Activated CD4-positive, alpha-beta T cell treated with anti-CD3 and anti-CD28 coated beads, Interleukin-2, amount 50 U/mL, for 4 hours (primary cell): ENCODE data around the gene SF3B5.
A peak's percentile ranks its signal among the peaks of the same experiment; 100 is the strongest.
"Not testable (repeated sequence)": the region's sequence is repeated elsewhere in the genome, so short reads cannot be mapped to it uniquely, and the experiment has no call there.

Experiments
- DNase-seq, 2 experiments: peaks; one replicate each; pipeline ENCODE4 v3.0.0-alpha.2; 2020

Gene SF3B5

DNA sequence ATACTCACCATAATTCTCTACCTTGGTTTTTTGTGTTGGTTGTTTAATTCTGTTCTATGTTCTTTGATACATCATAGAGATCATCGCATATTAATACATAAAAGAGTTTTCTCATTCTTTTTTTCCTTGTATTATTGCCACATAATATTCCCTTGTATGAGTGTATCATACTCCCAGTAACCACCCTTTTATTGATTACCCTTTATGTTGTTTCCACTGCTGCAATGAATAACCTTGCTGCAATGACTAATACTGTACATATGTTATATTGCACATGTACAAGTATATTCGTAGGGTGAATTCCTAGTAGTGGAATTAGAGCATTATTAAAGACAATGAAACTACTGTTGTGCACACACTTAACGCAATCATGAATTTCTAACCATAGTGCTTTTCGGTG, 9.1 kb upstream of the SF3B5 start:
- DNase-seq, result no peak

DNA sequence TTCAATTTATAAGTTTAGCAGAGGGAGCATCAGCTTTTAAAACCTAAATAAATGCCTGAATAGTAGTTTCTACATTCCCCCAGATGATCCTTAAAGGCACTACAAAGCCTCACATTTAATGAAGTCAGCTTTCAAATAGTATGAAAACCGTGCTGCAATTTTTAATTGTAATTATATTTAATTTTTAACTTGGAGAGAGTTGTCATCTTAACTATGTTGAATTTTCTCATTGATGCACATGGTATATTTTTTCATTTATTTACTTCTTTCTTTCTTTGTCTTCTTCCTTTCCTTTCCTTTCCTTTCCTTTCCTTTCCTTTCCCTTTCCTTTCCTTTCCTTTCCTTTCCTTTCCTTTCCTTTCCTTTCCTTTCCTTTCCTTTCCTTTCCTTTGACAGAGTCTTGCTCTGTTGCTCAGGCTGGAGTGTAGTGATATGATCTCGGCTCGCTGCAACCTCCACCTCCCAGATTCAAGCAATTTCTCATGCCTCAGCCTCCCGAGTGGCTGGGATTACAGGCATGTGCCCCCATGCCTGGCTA, 7.7 kb upstream of the SF3B5 start:
- DNase-seq, result no peak

DNA sequence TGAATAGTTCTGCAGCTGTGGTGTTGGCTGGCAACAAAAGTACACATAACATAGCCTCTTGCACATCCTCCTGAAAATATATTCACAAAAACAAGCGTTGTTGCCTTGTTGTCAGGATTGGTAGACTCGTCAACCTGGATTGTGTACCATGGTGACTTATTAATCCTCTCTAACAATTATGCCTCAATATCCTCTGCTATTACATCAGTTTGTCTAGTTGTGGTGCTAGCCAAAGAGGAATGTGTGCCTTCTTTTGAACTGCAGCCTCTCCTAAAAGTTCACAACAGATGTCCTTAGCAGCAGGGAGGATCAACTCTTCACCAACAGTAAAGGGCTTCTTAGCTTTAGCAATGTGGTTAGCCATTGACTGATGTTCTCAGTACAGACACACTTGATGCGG, 3.6 kb upstream of the SF3B5 start:
- DNase-seq, result no peak

DNA sequence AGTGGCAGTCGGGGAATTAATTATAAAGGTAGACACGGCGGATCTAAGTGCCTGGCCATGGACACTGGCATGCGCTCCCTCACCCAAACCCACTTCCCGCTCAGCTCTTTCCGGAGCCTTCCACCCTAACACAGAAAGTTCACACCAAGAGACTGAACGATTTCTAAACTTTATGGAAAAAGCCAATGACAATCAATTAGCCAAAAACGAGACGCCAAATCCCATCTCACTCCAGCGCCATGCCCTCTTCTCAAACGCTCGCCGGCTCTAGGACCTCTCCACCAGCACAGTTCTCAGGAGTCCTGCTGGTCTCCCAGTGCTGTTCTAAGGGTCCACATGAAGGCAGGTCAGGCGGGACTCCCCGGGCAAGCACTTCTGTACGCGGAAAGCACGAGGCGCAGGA, 641 bp downstream of the SF3B5 start:
- no peak for DNase-seq

DNA sequence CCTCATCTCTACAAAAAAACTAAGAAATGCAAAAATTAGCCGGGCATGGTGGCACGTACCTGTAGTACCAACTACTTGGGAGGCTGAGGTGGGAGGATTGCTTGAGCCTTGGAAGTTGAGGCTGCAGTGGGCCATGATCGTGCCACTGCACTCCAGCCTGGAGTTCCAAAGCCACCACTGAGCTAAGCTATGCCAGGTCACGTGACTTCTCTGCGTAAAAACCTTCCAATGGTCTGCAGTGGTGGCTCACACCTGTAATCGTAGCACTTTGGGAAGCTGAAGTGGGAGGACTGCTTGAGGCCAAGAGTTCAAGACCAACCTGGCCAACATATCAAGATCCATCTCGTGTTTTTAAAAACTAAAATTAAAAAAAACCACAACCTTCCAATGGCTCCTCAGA, 1.7 kb downstream of the SF3B5 start:
- DNase-seq, result no peak

DNA sequence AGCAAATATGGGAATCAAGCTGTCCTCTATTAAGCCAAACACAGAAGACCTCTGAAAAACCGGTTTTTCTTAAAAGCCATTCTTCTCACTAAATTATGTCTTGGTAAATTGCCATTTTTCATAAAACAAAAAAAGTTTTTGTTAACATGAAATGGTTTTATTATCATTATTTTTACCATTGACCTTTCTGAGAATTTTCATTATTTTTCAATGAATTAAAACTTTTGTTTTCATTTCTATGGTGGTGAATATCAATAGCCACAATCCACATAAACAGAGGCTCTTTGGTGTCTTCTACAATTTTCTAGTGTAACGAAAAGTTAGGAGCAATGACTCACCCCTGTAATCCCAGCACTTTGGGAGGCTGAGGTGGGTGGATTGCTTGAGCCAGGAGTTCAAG, 2.1 kb downstream of the SF3B5 start:
- no peak for DNase-seq

DNA sequence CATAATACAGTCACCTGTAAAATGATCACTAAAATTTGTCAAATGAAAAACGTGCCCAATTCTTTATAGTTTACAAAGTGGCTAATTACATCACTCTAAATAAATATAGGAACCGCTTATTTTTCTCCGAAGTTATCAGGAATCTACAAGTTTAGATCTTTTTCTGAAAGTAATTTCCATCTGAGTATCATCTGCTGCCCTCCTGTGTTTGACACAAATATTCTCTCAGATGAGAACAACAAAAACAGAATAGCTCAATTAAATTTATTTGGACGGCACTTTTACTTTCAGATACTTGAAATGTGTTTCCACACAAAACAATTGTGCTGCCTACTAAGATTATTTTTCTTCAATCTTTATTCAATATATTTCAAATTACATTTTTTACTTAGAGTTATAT, 5.0 kb downstream of the SF3B5 start:
- DNase-seq, result no peak

DNA sequence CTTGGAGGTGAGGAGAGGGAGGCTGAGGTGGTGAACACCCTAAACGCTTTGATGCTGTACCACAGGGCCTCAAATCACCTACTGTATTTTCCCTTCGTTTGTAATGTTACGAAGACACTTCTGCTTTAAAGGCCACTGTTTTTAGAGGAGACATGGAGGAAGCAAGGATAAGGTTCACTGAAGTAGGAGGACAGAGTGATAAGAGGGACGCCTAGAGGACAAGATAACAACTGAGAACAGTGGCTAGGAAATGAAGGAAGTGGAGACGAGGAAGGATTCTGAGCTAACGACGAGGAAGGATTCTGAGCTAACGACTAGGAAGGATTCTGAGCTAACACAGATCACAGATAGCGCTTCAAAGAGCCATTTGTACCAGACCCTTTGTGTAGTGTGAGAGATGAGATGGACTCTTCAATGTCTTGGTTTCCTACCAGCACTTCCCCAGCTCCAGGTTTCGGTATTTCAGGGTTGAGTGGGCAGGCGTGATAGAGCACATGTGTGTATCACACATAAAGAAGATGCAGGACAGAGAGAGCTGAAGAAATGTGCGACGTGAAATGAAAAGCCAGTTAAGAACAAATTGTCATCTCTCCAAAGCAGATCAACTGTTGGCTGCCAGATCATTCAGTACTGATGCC, 7.5 kb downstream of the SF3B5 start:
- DNase-seq, result no peak

DNA sequence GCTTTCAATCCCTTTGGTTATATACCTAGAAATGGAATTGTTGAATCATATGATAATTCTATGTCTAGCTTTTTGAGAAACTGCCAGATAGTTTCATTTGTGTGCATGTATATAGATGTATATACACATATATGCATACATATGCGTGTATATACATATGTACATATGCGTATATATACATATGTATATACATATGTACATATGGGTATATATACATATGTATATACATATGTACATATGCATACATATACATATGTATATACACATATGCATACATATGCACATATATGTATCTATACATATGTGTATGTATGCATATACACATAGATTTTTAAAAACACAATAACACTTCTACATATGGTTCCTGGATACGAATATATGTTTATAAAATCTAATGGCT, 8.4 kb downstream of the SF3B5 start:
- DNase-seq, result no peak

DNA sequence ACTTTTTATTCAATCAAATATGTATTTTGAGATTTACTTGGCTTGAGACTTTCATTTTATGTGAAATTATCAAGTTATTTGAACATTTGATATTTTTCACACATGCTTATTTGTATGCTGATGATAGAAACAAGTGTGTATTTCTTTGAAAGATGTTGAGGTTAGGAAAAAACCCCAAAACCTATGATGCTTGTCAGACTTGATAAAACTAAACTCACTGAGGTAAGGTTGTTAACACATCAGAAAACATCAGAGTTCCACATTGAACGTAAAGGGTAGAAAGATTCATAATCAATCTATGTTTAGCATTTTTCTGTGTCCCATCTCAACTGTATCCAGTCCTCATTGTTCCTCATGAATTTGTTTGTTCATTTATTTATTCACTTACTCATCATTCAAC, 12.2 kb downstream of the SF3B5 start:
- DNase-seq, result no peak

DNA sequence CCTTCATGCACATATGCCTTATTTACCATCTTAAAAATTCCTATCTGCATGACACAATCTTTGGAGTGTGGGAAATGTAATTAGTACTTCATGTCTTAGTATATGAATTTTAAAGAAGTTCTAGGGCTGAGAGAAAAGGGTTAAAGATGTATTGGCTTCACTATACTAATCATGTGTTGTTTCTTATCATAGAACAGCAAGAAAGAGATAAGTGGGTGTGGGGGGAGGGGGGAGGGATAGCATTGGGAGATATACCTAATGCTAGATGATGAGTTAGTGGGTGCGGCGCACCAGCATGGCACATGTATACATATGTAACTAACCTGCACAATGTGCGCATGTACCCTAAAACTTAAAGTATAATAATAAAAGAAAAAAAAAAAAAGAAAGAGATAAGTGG, 13.0 kb downstream of the SF3B5 start:
- not testable (repeated sequence) for DNase-seq

DNA sequence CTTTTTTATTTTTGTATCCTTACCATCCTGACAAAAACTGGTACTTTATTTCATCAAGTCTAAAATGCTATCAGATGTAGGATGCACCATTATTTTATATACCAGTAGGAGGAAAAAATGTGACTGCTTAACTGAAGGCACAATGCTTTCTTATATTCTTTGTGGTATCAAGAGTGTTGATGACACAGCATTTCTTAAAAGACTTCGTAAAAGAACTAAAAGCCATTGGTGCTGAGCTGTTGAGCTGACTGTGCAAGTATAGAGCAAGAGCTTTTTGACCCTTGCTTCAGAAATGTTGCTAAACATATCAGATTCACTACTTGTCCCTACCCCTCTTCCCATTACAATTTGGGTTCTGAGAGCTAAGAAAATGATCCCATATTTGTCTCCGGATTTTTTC, 17.5 kb downstream of the SF3B5 start:
- no peak for DNase-seq

DNA sequence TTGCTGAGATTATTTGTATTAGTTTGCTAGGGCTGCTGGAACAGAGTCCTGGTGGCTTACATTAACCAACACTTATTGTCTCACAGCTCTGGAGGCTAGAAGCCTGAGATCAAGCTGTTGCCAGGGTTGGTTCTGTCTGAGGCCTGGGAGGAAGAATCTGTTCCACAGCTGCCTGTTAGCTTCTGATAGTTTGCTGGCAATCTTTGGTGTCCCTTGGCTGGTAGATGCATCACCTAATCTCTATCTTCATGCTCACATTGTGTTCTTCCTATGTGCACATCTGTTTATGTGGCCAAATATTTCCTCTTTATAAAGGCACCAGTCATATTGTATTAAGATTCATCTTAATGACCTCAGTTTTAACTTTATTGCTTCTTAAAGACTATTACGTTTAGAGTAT, 19.5 kb downstream of the SF3B5 start:
- DNase-seq, result no peak

DNA sequence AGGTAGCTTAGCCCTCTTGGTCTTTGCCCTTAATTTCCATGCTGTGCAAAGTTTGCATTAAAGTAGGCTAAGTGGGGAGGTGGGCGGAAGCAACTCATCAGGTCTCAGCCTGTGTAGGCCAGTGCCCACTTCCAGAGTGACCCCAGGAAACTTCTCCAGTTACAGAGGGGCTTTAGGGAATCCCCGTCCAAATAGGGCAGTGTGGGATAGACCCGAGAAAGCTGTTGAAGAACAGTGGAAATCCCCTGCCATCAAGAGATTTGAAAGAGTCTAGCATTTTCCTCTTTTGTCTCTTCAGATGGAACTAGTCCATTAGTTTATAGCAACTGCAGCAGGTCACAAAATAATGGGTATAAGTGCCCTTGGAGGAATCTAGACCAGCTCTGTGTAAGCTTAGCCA, 20.2 kb downstream of the SF3B5 start:
- DNase-seq, result no peak

DNA sequence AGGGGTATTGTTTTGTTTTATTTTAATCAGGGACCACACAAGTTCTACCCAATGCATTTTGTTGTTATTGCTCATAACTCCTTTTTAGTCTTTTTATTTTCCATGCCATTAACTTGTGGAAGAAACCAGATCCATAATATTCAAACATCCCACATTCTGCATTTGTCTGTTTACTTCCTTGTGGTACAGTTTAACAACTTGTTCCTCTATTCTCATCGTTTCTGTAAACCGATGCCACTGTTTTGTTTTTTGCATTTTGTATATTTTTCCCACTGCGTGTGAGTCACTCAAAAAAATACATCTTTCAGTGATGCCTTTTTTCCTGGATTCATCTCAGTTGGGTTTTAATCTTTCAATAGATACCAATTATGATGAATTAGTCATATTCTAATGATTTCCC, 22.3 kb downstream of the SF3B5 start:
- no peak for DNase-seq

DNA sequence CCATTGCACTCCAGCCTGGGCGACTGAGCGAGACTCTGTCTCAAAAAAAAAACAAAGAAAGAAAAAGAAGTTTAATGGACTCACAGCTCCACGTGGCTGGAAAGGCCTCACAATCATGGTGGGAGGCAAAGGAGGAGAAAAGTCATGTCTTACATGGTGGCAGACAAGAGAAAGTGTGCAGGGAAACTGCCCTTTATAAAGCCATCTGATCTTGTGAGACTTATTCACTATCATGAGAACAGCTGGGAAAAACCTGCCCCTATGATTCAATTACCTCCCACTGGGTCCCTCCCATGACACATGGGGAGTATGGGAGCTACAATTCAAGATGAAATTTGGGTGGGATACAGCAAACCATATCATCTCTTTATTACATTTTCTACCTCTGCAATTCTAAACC, 25.9 kb downstream of the SF3B5 start:
- DNase-seq, result no peak

DNA sequence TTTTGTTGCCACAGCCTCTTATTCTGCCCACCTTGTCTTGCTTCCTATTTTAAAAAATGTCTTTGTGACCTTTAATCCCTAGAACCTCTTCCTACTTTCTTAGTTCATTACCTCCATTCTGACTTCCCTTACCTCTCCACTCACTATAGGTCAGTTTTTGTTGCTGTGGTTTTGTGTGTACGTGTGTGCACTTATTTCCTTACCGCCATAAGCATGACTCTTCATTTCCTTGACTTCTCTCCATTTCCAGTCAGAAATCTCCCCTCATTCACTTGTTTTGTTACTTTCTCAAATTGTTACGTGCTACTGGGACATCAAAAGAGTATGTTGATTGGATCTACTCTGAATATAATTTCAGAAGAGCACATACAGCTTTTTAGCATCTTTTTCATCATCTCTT, 26.6 kb downstream of the SF3B5 start:
- no peak for DNase-seq

DNA sequence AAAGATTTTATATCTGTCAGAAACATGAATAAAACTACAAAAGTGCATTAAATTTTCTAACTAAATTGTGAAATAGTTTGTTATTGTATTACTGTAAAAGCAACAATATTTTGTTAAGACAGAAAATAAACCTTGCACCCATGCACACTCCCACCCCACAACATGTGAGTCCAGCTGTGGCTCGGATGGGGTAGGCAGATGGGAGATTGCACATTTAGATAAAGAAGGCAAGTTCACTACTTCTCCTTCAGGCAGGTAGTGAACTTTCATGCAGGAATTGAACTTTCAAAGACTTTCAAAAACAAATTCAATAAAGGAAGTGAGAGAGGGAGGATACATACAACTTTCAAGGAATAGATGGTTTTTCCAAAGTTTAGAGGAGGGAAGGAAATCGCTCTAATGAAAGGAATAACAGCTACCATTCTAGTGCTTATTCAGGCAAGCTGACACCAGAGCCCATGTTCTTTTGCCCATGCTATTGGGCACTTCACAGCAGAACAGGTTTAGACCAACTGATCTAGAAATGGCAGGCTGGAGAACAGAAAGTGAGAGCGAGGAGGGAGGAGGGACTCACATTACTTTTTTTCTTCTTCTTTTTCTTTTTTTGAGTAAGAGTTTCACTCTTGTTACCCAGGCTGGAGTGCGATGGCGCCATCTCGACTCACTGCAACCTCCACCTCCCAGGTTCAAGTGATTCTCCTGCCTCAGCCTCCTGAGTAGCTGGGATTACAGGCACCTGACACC, 28.5 kb downstream of the SF3B5 start:
- DNase-seq, result no peak

DNA sequence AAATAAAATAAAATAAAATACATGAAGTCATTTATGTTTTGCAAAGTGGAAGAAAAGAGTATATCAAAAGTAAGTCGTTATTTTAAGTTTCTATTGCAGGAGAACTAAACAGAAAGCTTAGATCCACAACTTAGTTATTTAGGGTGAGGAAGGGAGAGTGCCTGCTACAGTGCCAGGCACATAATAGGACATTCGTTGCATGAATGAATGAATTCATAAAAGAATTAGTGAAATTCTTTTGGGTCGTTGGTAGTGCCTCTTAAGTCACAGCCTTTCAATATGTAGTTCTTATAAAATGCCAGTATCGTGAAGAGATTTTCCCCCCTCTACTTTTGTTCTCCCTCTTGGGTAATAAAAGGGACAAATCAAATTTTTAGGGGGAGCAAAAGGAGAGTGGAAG, 29.1 kb downstream of the SF3B5 start:
- DNase-seq, result no peak

DNA sequence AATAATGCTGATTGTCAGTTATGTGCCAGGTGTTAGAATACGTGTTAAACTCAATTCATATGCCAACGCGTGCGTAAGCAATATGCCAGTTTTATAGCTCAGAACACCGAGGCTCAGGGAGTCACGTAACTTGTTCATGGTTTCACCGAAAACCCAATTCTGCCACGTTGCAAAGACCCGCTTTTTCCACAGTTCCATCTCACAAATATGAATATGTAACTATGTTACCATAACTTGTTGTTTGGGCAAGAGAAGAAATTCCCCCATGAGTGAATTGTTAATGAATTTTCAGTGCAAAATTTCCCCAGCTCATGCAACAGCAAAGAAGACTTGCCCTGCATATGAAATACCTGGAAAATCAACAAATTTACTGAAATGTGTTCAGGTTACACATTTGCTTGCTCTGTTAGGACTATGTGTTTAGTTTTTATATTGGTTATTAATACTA, 30.1 kb downstream of the SF3B5 start:
- peak in 1 of 2 experiments; percentile 4 for DNase-seq

DNA sequence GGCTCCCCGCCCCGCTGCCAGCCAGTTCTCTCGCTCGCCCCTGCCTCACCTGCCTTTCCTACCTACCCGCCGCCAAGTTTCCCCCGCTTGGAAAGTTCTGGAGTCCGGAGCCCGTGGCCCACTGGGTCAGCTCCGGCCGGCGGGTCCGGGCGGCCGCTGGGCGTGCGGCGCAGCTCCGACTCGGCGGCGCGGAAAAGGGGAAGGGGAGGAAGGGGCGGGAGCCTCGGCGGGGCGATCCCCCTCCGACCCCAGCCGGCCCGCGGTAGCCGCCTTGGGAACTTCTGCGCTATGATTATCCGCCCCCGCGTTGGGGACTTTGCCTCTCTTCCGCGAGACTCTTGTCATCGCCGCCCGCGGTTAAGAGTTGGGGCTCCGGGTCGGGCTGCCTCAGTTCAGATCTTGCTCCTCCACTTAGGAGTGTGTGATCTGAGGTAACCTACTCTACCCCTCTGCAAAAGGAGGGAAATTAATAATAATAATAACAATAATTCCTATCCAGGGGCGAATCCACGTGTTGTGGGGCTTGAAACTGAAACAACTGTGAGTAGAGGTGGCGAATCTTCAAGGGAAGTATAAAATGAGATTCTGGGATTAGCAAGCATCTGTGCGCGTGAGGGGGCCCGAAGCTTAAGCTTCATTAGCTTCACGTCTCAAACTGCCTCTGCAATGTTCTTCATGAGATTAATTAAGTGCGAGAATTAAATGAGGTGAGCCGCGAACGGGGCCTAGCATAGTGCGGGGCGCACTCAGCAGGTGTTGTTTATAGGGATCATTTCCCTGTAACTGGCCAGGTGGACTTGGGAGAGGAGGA, 30.8 kb downstream of the SF3B5 start:
- DNase-seq, result peak; percentile 61 to 70

DNA sequence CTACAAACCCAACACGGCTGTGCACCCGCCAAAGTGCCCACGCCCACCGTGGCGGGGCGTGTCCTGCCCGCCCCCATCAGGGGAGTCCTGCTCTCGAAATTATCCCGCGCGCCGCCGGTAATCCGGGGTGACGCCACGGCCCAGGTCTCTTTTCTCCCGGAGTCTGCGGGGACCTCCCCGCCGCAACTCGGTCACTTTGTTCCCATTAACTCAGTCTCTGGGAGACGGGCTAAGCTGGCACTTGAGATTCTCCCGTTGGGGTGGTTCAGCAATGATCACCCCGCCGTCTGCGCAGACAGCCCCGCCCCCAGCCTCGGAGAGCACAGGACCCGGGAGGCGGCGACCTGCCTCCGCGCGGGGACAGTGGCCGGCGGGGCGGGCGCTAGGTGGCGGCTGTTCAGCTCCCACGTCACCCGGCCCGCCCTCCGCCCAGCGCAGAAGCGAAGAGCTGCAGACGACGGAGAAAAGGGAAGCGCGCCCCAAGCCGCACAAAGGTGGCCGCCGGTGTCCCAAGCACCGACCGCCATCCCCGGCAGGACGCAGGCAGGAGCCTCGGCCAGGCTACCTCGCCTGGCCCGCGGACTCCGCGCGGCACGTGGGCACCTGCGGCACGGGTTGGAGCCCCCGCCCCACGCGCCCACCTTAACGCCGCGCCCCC, 31.5 kb downstream of the SF3B5 start:
- DNase-seq, result peak; percentile 83 to 89

DNA sequence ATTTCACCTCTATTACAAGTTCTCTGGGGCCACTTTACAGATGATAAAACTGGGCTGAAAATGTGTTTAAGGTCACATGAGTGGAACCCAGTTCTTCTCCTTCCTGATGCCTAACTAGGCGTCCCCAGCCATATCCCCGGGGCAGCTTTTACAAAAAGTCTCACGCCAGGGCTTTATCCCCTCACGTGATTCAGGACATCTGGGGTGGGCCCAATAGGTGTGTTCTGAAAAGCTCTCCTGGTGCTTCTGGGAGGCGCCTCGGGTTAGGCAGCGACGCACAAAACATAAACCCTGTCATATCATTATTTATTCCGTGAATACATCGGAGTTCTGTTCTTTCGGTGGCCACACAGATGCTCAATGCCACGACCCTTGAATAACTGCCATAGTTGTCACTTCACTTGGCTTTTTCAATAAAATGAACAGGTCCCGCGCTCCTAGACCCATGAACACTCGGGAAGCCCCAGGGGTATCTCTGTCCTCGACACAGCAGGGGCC, 32.1 kb downstream of the SF3B5 start:
- DNase-seq, result no peak
